ENCODE results near the gene TRIM40.

DNA sequence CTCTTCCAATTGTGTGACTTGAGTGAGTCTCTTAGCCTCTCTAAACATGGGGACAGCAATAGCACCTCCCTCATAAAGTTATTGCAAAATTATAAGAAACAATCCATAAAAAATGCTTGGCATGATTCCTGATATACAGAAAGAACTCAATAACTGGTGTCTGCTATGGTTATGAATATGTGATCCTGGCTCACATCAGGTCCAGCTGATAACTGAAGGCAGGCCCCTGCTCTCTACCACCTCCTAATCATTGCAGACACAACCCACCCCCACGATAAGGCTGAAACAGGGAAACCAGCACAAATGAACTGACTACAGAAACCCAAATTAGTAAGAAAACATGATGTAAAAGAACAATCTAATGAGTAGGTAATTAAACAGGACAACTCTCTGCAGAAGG is 32.8 kb downstream of the TRIM40 start:
- TF ChIP-seq CTCF (IDR thresholded peaks at IDR 0.05) (no peak), POLR2A (IDR thresholded peaks at IDR 0.05) (no peak), POLR2AphosphoS5 (IDR thresholded peaks at IDR 0.05; ENCODE audit: insufficient read depth in 1 of 2, low read depth in 1 of 2) (no peak)

Measured in vagina (tissue), 2 donors.